Measurements from ENCODE around the gene HSD17B14.
"Not testable (repeated sequence)": the region's sequence is repeated elsewhere in the genome, so short reads cannot be mapped to it uniquely, and the experiment has no call there.

The HSD17B14 gene

DNA sequence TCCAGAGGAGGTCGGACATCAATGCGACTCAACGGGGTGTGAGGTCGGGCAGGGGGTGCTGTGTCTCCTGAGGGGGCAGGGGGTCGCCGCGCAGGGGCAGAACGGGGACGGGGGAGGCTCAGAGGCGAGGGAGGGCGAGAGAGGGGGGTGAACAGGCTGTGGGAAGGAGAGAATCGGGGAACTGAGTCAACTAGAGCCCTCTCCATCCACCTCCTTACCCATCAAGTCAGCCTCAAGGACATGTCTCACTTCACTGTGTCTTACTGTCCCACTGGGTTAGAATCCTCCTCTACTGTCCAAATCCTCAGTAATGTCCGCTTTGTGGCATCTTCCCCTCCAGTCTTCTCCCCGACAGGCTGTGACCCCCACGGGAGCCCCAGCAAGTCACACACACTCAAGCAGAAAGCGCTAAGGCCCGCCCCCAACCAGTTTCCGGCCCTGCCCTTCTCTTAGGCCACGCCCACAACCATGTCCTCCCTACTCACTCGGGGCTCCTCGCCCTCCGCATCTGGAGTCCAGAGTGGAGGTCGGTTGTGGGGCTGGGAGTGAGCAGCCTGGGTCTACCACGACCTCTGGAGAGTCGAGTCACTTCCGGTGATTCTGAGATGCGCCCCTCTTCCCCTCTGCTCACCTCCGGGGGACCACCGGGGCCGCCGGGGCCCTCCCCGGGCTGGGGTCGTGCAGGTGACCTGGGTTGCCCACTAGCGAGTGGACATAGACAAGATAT lies 22.9 kb upstream of the HSD17B14 start:
- TF ChIP-seq LEF1 (IDR thresholded peaks at IDR 0.05; ENCODE audit: borderline replicate concordance) (no peak), FOXM1 (IDR thresholded peaks at IDR 0.05; ENCODE audit: borderline replicate concordance) (no peak), HDGF (IDR thresholded peaks at IDR 0.05; ENCODE audit: borderline replicate concordance) (no peak), SP1 (IDR thresholded peaks at IDR 0.05) (no peak), L3MBTL2 (conservative IDR thresholded peaks at IDR 0.05) (no peak), FOXK2 (IDR thresholded peaks at IDR 0.05) (no peak), FOXA1 (IDR thresholded peaks at IDR 0.05) (no peak), NFRKB (IDR thresholded peaks at IDR 0.05) (no peak), ELF4 (IDR thresholded peaks at IDR 0.05) (no peak), CTBP1 (IDR thresholded peaks at IDR 0.05; ENCODE audit: borderline replicate concordance) (no peak), BHLHE40 (IDR thresholded peaks at IDR 0.05; ENCODE audit: borderline replicate concordance) (no peak), ARNT (IDR thresholded peaks at IDR 0.05) (no peak), ZNF384 (IDR thresholded peaks at IDR 0.05) (no peak), TARDBP (IDR thresholded peaks at IDR 0.05) (no peak), SUZ12 (IDR thresholded peaks at IDR 0.05) (no peak)
- TF ChIP-seq, protein P1, sequence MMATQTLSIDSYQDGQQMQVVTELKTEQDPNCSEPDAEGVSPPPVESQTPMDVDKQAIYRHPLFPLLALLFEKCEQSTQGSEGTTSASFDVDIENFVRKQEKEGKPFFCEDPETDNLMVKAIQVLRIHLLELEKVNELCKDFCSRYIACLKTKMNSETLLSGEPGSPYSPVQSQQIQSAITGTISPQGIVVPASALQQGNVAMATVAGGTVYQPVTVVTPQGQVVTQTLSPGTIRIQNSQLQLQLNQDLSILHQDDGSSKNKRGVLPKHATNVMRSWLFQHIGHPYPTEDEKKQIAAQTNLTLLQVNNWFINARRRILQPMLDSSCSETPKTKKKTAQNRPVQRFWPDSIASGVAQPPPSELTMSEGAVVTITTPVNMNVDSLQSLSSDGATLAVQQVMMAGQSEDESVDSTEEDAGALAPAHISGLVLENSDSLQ (IDR thresholded peaks at IDR 0.05), result no peak
- DNase-seq (ENCODE audit: extremely low spot score), result peak; percentile 21
- POLR2A ChIA-PET, result interaction anchor here (1.0 kb wide), 1 partner anchor 22 kb away, joined by 3 read pairs; no protein-coding TSS in a partner anchor
- CTCF ChIA-PET, result no interaction called here

DNA sequence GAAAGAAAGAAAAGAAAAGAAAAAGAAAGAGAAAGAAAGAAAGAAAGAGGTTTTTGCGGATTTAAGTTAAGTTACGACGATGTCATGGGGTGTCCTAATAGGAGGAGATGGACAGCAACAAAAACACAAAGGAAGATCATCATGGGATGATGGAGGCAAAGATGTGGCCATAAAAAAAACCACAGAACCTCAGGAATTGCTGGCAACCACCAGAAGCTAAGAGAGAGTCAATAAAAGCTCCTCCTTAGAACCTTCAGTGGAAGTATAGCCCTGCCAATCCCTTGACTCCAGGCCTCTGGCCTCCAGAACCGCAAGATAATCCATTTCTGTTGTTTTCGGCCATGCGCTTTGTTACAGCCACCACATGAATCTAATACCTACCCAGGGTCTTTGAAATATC lies 20.6 kb upstream of the HSD17B14 start:
- POLR2A ChIA-PET, result interaction anchor here (1.0 to 1.3 kb wide), 2 partner anchors 15 to 118 kb away, joined by 3 to 4 read pairs; partner anchors contain the start of gene PPP1R15A
- no peak for DNase-seq (ENCODE audit: extremely low spot score)
- TF ChIP-seq NFRKB (IDR thresholded peaks at IDR 0.05) (no peak), ELF4 (IDR thresholded peaks at IDR 0.05) (no peak), SUZ12 (IDR thresholded peaks at IDR 0.05) (no peak), ARNT (IDR thresholded peaks at IDR 0.05) (no peak), FOXK2 (IDR thresholded peaks at IDR 0.05) (no peak), SP1 (IDR thresholded peaks at IDR 0.05) (no peak), CTBP1 (IDR thresholded peaks at IDR 0.05; ENCODE audit: borderline replicate concordance) (no peak), FOXA1 (IDR thresholded peaks at IDR 0.05) (no peak), BHLHE40 (IDR thresholded peaks at IDR 0.05; ENCODE audit: borderline replicate concordance) (no peak), TARDBP (IDR thresholded peaks at IDR 0.05) (no peak), LEF1 (IDR thresholded peaks at IDR 0.05; ENCODE audit: borderline replicate concordance) (no peak), ZNF384 (IDR thresholded peaks at IDR 0.05) (no peak)
- CTCF ChIA-PET, result interaction anchor here (0.7 kb wide), 1 partner anchor 10 kb away, joined by 5 read pairs; no protein-coding TSS in a partner anchor

DNA sequence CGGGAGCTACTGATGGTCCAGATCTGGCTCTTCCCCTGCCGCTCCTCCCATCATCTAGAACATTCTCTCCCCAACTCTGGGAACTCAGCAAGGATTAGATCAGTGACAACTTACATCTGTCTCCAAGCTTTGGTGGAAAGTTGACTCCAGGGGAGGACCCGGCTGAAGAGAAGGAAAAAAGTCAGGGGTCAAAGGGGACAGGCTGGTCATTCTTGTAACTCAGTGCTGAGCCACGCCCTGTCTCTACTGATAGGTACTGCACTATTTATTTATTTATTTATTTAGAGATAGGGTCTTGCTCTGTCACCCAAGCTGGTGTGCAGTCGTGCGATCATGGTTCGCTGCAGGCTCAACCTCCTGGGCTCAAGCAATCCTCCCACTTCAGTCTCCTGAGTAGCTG lies 17.8 kb upstream of the HSD17B14 start:
- ChIA-PET CTCF (no interaction called here), POLR2A (no interaction called here)
- no peak for TF ChIP-seq FOXA1 (IDR thresholded peaks at IDR 0.05)
- TF ChIP-seq FOXK2 (IDR thresholded peaks at IDR 0.05), result no peak
- no peak for TF ChIP-seq BHLHE40 (IDR thresholded peaks at IDR 0.05; ENCODE audit: borderline replicate concordance)
- no peak for TF ChIP-seq ARNT (IDR thresholded peaks at IDR 0.05)
- TF ChIP-seq SP1 (IDR thresholded peaks at IDR 0.05), result no peak
- no peak for TF ChIP-seq NFRKB (IDR thresholded peaks at IDR 0.05)
- no peak for DNase-seq (ENCODE audit: extremely low spot score)

DNA sequence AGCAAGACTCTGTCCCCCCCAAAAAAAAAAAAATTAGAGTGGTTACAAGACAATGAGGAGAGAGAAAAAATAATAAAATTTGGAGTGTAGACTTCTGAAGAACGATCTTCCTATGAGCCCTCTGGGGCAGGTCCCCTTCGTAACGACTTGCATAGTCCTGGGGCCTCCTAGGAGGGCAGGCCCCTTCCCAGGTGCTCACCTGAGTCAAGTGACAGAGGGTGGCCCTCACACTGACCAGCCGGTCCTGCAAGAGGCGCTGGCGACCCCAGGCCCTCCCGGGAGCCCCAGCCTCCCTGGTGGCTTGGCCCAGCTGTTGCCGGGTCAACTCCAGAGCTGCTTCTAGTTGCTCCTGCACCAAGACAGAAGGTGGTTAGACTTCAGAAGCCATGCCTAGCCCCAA lies 17.2 kb upstream of the HSD17B14 start:
- POLR2A ChIA-PET, result interaction anchor here (0.8 kb wide), 1 partner anchor 17 kb away, joined by 3 read pairs; no protein-coding TSS in a partner anchor
- CTCF ChIA-PET, result no interaction called here

DNA sequence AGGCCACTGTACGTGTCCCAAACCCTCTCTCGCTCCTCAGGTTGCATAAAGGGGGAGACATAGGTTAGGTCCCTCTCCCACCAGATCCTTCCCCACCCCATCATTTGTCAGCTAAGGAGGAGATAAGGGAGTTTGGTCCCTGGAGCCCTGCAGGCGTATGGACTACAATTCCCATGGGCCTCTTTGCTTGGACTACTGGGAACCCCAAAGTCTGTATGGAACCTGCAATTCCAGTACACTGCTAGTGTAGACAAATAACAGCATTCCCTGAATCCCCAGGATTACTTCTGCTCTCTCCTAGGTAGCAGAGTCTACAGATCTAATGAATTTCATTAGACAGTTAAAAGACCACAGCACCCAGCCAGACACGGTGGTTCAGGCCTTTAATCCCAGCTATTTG lies 16.0 kb upstream of the HSD17B14 start:
- no peak for TF ChIP-seq FOXA1 (IDR thresholded peaks at IDR 0.05)
- ChIA-PET POLR2A (interaction anchor here (0.7 kb wide), 1 partner anchor 20 kb away, joined by 3 read pairs; the partner anchor contains the start of gene PPP1R15A), CTCF (interaction anchor here (0.6 kb wide), 2 partner anchors 42 to 64 kb away, joined by 3 read pairs; partner anchors contain the start of gene BCAT2)
- DNase-seq (ENCODE audit: extremely low spot score), result no peak

More for the DNA sequence above, 17.2 kb upstream of the HSD17B14 start:
- TF ChIP-seq FOXK2 (IDR thresholded peaks at IDR 0.05), result no peak
- no peak for TF ChIP-seq SP1 (IDR thresholded peaks at IDR 0.05)
- no peak for TF ChIP-seq ELF4 (IDR thresholded peaks at IDR 0.05)
- no peak for TF ChIP-seq ZNF384 (IDR thresholded peaks at IDR 0.05)
- no peak for TF ChIP-seq HDGF (IDR thresholded peaks at IDR 0.05; ENCODE audit: borderline replicate concordance)
- no peak for DNase-seq (ENCODE audit: extremely low spot score)

DNA sequence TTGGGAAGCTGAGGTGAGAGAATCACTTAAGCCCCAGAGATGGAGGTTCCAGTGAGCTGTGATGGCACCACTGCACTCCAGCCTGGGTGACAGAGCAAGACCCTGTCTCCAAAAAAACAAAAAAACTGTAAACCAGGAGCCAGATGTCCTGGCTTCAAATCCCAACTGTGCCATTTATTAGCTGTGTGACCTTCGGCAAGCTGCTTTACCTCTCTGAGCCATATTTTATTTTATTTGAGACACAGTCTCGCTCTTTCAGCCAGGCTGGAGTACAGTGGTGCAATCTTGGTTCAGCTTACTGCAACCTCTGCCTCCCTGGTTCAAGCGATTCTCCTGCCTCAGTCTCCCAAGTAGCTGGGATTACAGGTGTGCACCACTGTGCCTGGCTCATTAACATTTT lies 10.4 kb upstream of the HSD17B14 start:
- DNase-seq (ENCODE audit: extremely low spot score); POLR2A ChIA-PET: not testable (repeated sequence)
- CTCF ChIA-PET, result interaction anchor here (0.6 kb wide), 1 partner anchor 37 kb away, joined by 3 read pairs; no protein-coding TSS in a partner anchor

DNA sequence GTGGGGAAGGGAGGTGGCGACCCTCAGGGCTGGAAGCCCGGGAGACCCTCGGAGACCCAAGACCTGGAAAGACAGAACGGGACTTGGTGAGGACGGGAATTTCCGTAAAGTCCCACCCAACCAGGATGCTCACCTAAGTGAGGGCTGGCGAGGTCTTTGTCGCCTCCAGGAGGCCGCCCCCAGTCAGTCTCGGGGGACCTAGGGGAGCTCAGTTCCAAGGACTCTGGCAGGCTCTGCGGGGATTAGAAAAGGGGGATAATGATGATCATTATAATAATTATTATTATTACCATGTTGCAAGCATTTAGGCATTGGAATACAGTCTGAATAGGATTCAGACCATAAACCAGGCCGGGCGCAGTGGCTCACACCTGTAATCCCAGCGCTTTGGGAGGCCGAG lies 9.1 kb upstream of the HSD17B14 start:
- TF ChIP-seq FOXM1 (IDR thresholded peaks at IDR 0.05; ENCODE audit: borderline replicate concordance) (no peak), LEF1 (IDR thresholded peaks at IDR 0.05; ENCODE audit: borderline replicate concordance) (no peak), BHLHE40 (IDR thresholded peaks at IDR 0.05; ENCODE audit: borderline replicate concordance) (no peak), NFRKB (IDR thresholded peaks at IDR 0.05) (no peak), ZNF384 (IDR thresholded peaks at IDR 0.05) (no peak), SUZ12 (IDR thresholded peaks at IDR 0.05) (no peak), L3MBTL2 (conservative IDR thresholded peaks at IDR 0.05) (no peak), FOXA1 (IDR thresholded peaks at IDR 0.05) (no peak)
- no peak for DNase-seq (ENCODE audit: extremely low spot score)
- ChIA-PET CTCF (no interaction called here), POLR2A (interaction anchor here (0.6 kb wide), 1 partner anchor 39 kb away, joined by 3 read pairs; no protein-coding TSS in a partner anchor)

DNA sequence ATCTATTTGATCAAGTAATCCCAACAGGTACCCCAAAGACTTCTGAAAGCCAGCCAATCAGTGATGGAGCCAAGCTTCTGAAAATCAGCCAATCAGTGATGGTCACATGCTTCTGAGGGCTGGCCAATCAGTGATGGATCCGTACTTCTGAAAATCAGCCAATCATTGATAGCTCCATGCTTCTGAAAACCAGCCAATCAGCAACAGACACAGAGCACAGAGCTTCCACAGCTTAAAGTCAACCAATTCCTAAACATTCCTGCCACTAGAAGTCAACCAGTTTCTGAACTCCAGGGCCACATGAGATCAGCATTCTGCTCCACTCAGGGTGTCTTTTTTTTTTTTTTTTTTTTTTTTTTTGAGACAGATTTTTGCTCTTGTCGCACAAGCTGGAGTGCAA lies 8.2 kb upstream of the HSD17B14 start:
- POLR2A ChIA-PET, result interaction anchor here (1.4 kb wide), 1 partner anchor 120 kb away, joined by 3 read pairs; no protein-coding TSS in a partner anchor
- peak; percentile 44 for DNase-seq (ENCODE audit: extremely low spot score)
- TF ChIP-seq SP1 (IDR thresholded peaks at IDR 0.05) (no peak), ZNF384 (IDR thresholded peaks at IDR 0.05) (peak; percentile 73)
- CTCF ChIA-PET, result interaction anchor here (0.6 to 3.7 kb wide), 4 partner anchors 17 to 170 kb away, joined by 3 to 24 read pairs (median 4); no protein-coding TSS in a partner anchor

All from HEK293T (cell line).